IMR-90 (cell line): Measurements from ENCODE around the gene CTDP1.

ENCODE experiments used
- CTCF ChIP-seq: conservative IDR thresholded peaks from 2 replicates; pipeline ENCODE4 v1.5.1; 2012; ENCODE audit warnings: mild to moderate bottlenecking, low read depth, low read length, improper control_type of control experiment
- POLR2A ChIP-seq: IDR thresholded peaks from 2 replicates; pipeline ENCODE4 v1.6.1; 2012; ENCODE audit warnings: mild to moderate bottlenecking, low read depth, low read length
- RAD21 ChIP-seq: IDR thresholded peaks from 2 replicates; pipeline ENCODE4 v1.6.1; 2012; ENCODE audit warnings: low read length, improper control_type of control experiment

- TF ChIP-seq CTCF: no peak
- TF ChIP-seq POLR2A: no peak
- no peak for TF ChIP-seq RAD21
These were observed 41.4 kb upstream of the CTDP1 start for GRCh38 chr18:79637921-79638909.
